ENCODE results near the gene FBXW12. TPM values are rescaled to one million over a fixed set of nuclear protein-coding genes. Genes with fewer than 3 reads are reported as not detected.

Gene FBXW12
- total and polyA plus RNA-seq, 2 donors (not counting 3 experiments of a cell fraction or from before 2014, with no cell fraction given), result not detected

DNA sequence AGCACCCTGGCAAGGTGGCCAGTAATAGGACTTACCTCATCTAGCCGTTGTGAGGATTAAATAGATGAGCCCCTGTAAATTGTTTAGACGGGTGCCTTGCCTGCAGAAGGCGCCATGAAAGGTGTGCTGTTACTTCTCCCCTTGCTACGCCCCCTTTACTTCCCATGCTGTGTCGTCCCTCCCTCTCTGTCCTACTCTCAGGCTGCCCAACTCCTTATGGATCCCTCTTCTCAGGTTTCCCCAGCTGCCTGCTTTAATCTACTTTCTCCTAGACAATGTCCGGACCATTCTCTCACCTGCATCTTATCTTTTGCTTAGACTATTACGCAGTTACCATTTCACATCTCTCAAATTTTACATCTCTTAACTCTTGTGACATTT is 1.7 kb upstream of the FBXW12 start:
- H3K36me3 ChIP-seq (ENCODE audit: control insufficient read depth in 2 of 2, extremely low read depth in 1 of 2, insufficient read depth in 2 of 2, low read length in 2 of 2), result no peaks in the 10 kb centered on the region
- FAIRE-seq (no peak), DNase-seq (ENCODE audit: low read depth, low spot score) (no peak)
- no peak overlapping the region for H3K9ac ChIP-seq (replicated peaks; ENCODE audit: extremely low read depth, insufficient read depth, low read length)
- H3K4me2 ChIP-seq (ENCODE audit: insufficient read depth, low read length), result no peak overlapping the region
- ChIA-PET POLR2A (no interaction called here), CTCF (interaction anchor here (1.4 kb wide), 1 partner anchor 30 kb away, joined by 3 read pairs; no protein-coding TSS in a partner anchor)
- no peaks in the 10 kb centered on the region for H3K4me1 ChIP-seq (ENCODE audit: control insufficient read depth, extremely low read depth, insufficient read depth, low read length)
- H3K9me1 ChIP-seq (replicated peaks; ENCODE audit: control insufficient read depth, extremely low read depth, insufficient read depth, low read length), result no peaks in the 10 kb centered on the region
- H2AFZ ChIP-seq (ENCODE audit: low read depth, low read length), result no peak overlapping the region
- no peaks in the 10 kb centered on the region for H3K9me3 ChIP-seq (replicated peaks; ENCODE audit: control insufficient read depth, insufficient read depth, low read length)
- peaks cover 4 to 10% of the 10 kb centered on the region in 2 experiments for H3K27me3 ChIP-seq (ENCODE audit: control insufficient read depth in 2 of 2, insufficient read depth in 2 of 2, low read length in 2 of 2)
- H4K20me1 ChIP-seq (replicated peaks; ENCODE audit: control insufficient read depth, extremely low read depth, insufficient read depth, low read length), result no peaks in the 10 kb centered on the region
- TF ChIP-seq EZH2 (IDR thresholded peaks at IDR 0.05; ENCODE audit: borderline replicate concordance, low read depth, low read length, severe bottlenecking) (no peak), POLR2A (IDR thresholded peaks at IDR 0.05; ENCODE audit: low read depth, low read length) (no peak), POLR2AphosphoS5 (IDR thresholded peaks at IDR 0.05; ENCODE audit: insufficient read depth, low read depth, low read length) (no peak), MYC (IDR thresholded peaks at IDR 0.05; ENCODE audit: low read depth, low read length) (no peak), GATA2 (IDR thresholded peaks at IDR 0.05; ENCODE audit: insufficient read depth, insufficient read length, low read depth, low read length) (no peak), JUN (IDR thresholded peaks at IDR 0.05; ENCODE audit: borderline replicate concordance, insufficient read depth, insufficient read length, low read depth) (no peak), FOS (IDR thresholded peaks at IDR 0.05; ENCODE audit: borderline replicate concordance, insufficient read depth, low read length) (no peak)
- TF ChIP-seq, protein P1, sequence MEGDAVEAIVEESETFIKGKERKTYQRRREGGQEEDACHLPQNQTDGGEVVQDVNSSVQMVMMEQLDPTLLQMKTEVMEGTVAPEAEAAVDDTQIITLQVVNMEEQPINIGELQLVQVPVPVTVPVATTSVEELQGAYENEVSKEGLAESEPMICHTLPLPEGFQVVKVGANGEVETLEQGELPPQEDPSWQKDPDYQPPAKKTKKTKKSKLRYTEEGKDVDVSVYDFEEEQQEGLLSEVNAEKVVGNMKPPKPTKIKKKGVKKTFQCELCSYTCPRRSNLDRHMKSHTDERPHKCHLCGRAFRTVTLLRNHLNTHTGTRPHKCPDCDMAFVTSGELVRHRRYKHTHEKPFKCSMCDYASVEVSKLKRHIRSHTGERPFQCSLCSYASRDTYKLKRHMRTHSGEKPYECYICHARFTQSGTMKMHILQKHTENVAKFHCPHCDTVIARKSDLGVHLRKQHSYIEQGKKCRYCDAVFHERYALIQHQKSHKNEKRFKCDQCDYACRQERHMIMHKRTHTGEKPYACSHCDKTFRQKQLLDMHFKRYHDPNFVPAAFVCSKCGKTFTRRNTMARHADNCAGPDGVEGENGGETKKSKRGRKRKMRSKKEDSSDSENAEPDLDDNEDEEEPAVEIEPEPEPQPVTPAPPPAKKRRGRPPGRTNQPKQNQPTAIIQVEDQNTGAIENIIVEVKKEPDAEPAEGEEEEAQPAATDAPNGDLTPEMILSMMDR (IDR thresholded peaks at IDR 0.05; ENCODE audit: extremely low read depth in 1 of 2, insufficient read depth in 1 of 2, low read depth in 1 of 2, low read length in 2 of 2), result no peak
- TF ChIP-seq, protein P2, sequence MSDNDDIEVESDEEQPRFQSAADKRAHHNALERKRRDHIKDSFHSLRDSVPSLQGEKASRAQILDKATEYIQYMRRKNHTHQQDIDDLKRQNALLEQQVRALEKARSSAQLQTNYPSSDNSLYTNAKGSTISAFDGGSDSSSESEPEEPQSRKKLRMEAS (IDR thresholded peaks at IDR 0.05; ENCODE audit: insufficient read depth, insufficient read length), result no peak
- no peak overlapping the region for H3K27ac ChIP-seq (ENCODE audit: insufficient read depth, low read depth, low read length)
- dilution Hi-C loops (cut with MboI; ENCODE audit: extremely low pct_ligation_motif_present, low sequenced_read_pairs) (no loop called here), intact Hi-C loops (cut with micrococcal nuclease) (no loop called here)
- no peak overlapping the region for H3K4me3 ChIP-seq (replicated peaks in 1 of 3; ENCODE audit: insufficient read depth in 1 of 3, low read depth in 1 of 3, low read length in 3 of 3)
- H3K79me2 ChIP-seq (ENCODE audit: control insufficient read depth, insufficient read depth, low read length), result no peaks in the 10 kb centered on the region
- no TSS peak for BruUV-seq (replicated peaks)
